NCI-H82 (cell line): ENCODE data around the gene NOX1.
A peak's percentile ranks its signal among the peaks of the same experiment; 100 is the strongest.
"Not testable (repeated sequence)": the region's sequence is repeated elsewhere in the genome, so short reads cannot be mapped to it uniquely, and the experiment has no call there.

Experiments
- DNase-seq: peaks from one replicate; lab custom pipeline; 2025; lab: John Stamatoyannopoulos, UW

NOX1 gene

DNA sequence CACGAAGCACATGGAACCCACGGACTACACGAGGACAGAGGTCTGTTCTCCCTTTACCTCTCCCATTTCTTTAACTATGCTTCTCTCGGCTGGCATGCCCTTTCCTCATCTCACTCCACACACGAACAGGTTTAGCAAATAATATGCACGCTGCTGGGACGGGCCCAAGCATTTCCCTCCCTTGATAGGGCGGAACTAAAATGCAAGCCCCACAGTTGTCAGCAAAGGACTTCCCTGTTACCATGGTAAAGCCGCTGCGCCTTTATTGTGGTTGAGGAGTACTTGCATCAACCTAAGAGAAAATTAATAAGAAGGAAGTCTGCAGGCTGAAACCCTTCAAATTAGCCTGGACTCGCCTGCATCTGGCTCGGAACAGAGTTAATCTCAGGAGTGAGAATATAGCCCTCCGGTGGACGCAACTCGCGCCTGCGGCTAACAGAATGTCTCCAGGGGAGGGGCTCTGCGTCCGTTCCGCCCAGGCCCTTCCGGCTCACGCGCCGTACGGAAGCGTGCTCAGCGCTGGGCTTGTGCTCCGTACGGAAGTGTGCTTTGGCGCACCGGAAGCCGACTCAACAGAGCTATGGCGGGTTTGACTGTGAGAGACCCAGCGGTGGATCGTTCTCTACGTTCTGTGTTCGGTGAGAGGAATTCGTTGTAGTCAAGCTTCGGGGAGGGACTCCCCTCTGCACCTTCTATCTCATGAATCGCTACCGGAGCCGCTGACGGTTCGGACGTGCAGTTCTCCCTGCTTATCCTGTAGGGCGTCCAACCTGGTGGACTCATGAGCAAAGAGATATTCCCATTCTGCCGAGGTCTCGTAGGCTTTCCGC, 54.1 kb downstream of the NOX1 start, which contains the start of gene CSTF2:
Gene CSTF2, plus strand, starts transcription at position 555 of the 830 bp plus-strand sequence. Its CDS starts 26 bp downstream, at position 581.
- DNase-seq, result peak; percentile 93

DNA sequence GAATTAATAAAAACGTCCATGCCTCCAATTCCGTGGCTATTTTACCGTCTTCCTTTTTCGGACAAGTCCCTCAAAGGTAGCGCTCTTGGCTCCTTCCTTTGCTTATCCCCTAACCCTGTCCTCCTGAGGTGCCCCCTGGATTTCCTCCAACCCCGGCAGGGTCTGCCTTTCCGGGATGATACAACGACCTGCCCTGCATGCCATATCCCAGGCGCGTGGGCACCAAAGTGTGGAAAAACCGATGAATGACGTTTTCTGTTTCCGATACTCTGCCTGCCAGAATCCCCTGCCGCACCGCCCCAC, 54.7 kb downstream of the NOX1 start:
- DNase-seq, result no peak

GRCh38 chrX:100817340-100817739, 56.8 kb downstream of the NOX1 start:
- no peak for DNase-seq

GRCh38 chrX:100812216-100813158, 61.7 kb downstream of the NOX1 start:
- peak; percentile 0 for DNase-seq

DNA sequence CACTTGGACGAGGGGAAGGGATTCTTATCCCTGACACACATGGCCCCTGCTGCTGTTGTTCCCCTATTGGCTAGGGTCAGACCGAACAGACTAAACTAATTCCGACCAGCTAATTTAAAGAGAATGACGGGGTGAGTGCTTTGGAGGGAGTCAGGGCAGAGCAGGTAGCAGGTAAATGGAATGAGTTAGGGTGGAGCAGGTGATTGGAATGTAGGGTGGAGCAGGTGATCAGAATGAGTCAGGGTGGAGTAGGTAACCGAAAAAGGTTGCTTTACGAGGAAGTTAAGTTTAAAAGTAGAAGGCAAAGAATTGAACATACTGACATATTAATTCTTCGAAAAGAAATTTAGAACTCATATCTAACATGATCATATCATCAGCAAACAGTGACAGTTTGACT, 65.9 kb downstream of the NOX1 start:
- DNase-seq, result not testable (repeated sequence)

DNA sequence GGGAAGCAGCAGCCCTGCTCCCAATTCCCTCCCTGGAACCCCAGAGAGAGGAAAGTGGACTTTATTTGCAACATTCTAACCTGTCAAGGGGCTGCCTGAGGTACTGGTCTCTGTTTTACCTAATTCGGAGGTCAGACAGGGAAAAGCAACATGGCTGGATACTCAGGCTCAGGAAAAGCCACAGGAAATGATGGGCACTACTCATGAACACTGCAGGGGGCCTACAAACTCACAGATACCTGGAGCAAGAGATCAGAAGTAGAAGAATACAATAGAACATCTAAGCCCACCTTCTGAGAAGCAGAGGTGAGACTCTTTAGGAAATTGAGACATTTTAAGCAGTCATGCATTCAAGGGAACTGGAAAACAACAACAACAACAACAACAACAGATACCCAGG, 69.4 kb downstream of the NOX1 start:
- DNase-seq, result no peak

GRCh38 chrX:100802843-100803242, 71.3 kb downstream of the NOX1 start:
- no peak for DNase-seq

GRCh38 chrX:100798484-100799214, 75.5 kb downstream of the NOX1 start:
- no peak for DNase-seq

DNA sequence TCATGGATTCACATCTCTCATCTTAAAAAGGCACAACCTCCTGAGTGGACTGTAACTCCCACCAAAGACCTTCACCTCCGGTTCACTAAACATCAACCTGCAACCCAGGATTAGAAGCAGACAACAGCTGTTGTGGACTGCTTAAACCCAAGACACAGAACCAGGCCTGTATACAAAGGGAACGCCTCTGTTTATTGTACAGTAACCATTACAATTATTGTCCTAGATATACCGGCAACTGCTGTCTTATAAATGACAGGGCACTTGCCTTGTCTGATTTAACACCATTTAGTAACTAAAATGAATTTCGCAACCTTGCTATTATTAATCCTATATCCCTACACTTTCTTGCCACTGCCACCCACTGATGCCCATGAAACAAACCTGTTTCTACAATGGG, 76.8 kb downstream of the NOX1 start:
- DNase-seq, result peak; percentile 9

DNA sequence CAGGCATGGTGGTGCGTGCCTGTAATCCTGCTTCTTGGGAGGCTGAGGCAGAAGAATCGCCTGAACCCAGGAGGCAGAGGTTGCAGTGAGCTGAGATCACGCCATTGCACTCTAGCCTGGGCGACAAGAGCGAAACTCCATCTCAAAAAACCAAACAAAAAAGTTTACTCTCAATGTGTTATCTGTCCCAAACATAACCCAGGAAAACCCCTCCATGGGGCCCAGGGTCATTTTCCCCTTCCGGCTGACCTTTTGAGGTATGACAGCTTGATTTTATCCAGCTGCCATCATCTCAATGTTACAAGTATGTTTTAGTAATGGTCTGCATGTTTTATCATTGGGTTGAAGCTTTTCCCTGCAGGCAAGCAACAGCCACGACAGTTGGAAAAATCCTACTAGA, 77.8 kb downstream of the NOX1 start:
- DNase-seq, result not testable (repeated sequence)
